GM10266 (cell line): ENCODE measurements around the gene BAHD1.
A peak's percentile ranks its signal among the peaks of the same experiment; 100 is the strongest.

Experiments
- DNase-seq: peaks from one replicate; pipeline ENCODE4 v3.0.0; 2012; ENCODE audit errors: extremely low spot score
- CTCF ChIP-seq: IDR thresholded peaks from 2 replicates; pipeline ENCODE4 v1.5.1; 2012; ENCODE audit warnings: mild to moderate bottlenecking, low read depth; ENCODE audit not compliant: control insufficient read depth, insufficient read depth; ENCODE audit errors: missing control alignments

BAHD1 gene

DNA sequence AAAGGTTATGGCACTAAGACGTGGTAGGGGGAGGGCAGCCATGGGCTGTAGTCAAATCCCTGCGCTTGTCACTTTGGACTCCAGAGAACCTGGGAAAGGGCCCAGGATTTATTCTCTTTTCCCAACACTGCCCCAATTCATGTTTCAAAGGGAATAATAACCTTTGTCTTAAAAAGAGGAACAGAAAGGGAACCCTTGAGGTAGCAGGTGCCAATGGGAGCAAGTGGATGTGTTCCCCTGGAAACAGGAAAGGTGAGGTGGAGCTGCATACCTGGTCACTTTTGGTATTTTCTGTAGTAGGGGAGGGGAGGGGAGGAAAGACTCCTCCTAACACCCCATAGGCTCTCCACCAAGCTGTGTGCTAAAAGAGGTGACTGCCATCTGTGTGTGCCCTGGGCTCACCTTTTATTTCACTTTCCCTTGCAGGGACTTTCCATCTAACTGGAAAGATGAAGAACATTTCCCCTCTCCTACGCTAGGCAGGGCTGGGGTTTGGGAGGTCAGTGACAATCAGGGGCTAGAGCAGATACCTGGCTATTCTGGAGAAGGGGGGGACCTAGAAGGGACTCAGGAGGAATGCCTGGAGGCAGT, 23.9 kb downstream of the BAHD1 start:
- TF ChIP-seq CTCF, result no peak
- DNase-seq, result peak; percentile 58

DNA sequence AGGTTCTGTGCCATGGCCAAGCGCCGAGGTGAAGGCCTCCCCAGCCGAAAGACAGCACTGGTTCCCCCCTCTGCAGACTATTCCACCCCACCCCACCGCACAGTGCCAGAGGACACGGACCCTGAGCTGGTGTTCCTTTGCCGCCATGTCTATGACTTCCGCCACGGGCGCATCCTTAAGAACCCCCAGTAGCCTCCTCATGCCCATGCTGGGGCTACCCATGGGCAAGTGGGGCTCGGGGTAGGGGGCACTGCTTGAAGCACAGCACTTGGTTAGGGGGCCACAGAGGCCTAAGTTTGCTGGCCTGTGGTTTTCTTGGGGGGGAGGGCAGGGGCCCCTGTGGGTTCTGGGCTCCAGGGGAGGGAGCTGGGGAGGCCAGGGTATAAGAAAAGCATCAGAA, 25.2 kb downstream of the BAHD1 start:
- no peak for TF ChIP-seq CTCF
- DNase-seq, result no peak

DNA sequence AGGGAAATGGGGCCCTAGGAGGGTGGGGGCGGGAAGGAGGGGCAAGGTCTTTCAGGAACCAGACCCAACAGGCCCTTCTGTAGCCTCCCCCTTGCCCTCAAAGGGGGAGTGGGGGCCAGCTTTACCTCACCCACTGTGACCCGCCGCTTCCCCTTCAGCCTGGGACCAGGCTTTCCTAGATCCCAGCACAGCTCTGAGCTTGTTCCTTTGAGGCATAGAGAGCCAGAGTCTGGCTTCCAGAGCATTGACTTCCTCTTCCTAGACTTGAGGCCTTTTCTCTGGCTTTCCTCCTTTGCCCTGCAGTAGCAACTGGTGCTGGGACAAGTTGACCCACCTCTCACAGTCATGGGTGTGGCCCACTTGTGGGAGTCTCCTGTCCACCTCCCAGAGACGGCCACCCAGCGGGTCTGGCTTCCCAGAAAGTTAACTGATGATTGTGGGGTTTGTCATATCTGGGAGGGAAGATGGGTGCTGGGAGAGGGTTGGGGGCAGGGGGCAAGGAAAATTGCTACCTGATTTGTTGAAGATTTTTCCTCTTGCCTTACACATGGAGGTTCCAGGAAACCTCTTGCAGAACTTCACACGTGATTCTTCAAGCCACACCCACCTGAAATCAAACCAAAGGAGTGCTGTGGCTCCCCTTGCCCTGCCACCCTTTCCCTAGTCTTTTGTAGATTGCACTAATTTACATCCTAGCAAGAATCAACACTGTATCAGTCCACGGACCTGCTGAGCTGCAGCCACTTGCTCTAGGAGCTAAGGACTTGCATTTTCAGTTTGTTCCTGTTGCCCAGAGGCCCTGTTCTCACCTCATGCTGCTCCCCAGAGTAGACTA, 25.9 kb downstream of the BAHD1 start:
- no peak for TF ChIP-seq CTCF

GRCh38 chr15:40467261-40467615, 26.5 kb downstream of the BAHD1 start:
- TF ChIP-seq CTCF, result no peak
- no peak for DNase-seq

More for the DNA sequence above, 25.9 kb downstream of the BAHD1 start:
- no peak for DNase-seq

DNA sequence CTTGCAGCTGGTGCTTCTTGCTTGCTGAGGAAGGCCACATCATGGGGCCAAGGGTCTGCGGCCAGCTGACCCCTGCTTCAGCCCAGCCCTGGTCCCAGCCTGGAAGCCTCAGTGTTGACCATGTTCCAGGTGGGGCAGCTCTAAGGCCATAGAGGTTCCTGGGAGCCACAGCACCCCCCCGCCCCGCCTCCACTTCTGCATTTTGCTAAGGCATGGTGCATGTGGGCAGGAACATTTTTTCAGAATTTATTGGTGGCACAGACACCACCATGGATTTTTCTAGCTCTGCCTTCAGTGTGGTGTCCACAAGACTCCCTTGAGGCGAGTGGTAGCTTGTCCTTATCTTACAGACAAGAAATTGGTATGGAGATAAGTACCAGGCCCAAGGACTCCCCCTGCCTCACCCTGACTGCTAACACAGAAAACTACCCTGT, 28.2 kb downstream of the BAHD1 start:
- no peak for DNase-seq
- no peak for TF ChIP-seq CTCF

DNA sequence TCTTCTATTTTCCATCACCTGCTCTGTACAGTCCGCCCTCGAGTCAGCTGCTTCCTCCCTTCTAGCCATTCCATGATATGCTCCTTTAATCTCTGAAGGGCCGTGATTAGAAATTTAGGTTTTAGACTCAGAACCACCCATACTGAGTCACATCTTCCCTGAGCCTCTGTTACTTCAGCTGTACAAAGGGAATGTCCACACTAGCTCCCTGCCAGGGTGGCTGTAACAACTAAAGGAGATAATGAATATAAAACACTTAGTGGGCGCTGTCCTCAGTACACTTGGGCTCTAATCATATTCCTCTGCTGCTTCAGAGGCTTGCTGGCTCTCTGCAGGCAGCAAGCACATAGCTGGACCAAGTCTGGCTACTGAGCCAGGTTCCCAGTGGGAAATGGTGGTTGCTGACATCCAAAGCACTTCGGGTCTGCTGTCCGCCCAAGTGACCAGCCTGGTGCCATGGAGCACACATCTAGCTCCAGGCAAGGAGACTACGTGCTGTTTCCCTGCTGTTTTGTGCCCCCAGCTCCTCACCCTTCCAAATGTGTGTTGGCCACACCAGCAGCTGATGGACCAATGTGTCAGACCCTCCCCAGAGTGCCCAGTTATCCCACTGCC, 29.1 kb downstream of the BAHD1 start:
- TF ChIP-seq CTCF, result no peak
- DNase-seq, result no peak
